HG03175 (cell line): ENCODE data around the gene SLC44A3.
"Not testable (repeated sequence)": the region's sequence is repeated elsewhere in the genome, so short reads cannot be mapped to it uniquely, and the experiment has no call there.

Source experiments
- ATAC-seq: cut with Tn5 transposase; IDR thresholded peaks from one replicate; pipeline ENCODE4 v1.9.1; 2021; ENCODE audit warnings: mild to moderate bottlenecking, moderate library complexity; ENCODE audit not compliant: unreplicated experiment

The SLC44A3 gene

DNA sequence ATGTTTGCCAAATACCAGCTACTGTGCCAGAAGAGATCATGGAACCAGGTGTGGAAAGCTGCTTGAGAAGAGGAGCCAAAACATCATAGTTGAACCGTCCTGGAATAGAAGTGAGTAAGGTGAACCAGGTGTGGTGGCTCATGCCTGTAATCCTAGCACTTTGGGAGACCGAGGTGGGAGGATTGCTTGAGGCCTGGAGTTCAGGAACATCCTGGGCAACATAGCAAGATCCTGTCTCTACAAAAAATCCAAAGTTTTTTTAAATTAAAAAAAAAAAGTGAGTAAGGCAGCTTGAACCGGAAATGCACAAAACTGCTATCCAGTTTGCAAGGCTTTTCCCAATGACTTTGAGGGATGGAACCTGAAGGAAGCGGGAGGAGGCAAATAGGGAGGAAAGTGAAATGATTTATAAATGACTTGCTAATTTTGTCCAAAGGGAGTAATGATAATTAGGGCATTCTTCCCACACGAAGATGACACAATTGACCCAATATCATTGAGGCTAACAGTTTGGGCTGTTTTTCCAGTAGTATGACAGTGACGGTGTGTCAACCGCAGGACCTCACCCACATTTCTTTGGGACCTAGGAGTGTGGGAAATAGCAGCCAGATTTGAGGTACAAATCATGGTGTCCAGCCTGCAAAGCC lies 108.3 kb downstream of the SLC44A3 start:
- no peak for ATAC-seq

DNA sequence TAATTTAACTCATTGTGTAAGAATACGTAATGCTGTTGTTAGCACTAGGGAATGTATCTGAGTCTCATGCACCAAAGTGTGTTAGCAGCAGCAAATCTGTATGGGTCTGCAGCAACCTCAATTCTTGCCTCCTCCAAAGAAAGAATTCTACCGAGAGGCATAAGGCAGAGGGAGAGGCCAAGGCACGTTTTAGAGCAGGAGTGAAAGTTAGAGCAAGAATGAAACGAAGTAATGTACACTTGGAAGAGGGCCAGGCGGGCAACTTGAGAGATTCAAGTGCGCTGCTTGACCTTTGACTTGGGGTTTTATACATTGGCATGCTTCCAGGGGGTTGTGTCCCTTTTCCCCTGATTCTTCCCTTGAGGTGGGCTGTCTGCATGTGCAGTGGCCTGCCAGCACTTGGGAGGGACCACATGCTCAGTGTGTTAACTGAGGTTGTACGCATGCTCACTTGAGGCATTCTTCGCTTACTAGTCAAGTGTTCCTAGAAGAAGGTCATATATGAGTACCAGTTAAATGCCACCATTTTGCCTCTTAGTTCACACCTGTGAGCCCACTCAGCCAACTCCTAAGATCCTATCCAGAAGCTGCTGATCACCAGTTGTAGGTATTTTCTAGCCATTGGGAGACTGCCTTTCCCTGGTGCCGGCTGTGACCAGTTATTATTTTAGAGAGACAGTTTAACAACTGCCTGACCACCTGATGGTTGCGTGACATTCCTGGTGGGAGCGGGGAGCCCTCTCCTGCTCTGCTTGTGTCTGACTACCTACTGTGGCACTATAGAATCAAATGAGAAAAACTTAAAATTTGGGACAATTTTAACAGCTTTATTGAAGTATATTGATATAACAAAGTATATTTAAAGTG lies 109.4 kb downstream of the SLC44A3 start:
- ATAC-seq, result no peak

DNA sequence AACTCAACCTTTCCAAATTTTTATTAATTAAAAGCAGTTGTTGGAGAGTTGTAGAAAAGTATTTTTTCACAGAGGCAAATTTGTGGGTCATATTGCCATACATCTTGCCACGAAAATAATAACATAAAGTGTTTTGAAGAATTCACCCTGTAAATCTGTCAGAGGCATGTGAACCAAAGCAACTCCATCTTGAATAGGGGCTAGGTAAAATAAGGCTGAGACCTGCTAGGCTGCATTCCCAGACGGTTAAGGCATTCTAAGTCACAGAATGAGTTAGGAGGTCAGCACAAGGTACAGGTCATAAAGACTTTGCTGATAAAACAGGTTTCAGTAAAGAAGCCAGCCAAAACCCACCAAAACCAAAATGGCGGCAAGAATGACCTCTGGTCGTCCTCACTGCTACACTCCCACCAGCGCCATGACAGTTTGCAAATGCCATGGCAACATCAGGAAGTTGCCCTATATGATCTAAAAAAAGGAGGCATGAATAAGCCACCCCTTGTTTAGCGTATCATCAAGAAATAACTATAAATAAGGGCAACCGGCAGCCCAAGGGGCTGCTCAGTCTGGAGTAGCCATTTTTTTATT lies 111.2 kb downstream of the SLC44A3 start:
- no peak for ATAC-seq

DNA sequence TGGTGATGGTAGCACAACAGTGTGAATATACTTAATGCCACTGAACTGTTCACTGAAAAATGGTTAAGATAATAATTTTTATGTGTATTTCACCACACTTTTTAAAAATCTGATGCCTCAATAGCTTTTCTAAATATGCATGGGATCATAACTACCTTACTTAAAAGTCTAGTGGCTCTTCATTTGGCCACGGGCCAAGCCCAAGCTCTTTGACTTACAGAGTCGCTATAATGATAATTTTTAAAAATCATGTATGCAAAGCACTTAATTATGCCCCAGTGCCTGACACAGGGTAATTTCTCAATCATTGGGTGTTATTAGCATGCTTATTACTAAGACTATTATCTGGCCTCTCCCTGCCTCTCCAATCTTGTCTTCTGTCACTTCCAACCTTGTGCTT lies 114.4 kb downstream of the SLC44A3 start:
- ATAC-seq, result no peak

DNA sequence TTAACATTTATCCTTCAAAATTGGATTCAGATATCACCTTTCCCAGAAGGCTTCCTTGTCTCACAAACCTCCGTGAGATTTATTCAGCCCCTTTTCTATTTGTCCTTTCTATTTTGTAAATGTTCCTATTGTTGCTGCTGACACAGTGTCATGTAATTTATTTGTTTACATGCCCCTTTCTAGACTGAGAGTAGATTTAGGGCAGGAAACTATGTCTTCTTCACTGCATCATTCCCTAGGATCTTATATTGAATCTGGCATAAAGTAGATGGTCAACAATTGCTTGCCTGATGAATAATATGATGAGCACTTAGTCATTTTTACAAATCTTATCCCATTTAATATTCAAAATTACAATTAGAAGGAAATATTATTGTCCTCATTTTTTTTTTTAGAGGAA lies 114.9 kb downstream of the SLC44A3 start:
- no peak for ATAC-seq

DNA sequence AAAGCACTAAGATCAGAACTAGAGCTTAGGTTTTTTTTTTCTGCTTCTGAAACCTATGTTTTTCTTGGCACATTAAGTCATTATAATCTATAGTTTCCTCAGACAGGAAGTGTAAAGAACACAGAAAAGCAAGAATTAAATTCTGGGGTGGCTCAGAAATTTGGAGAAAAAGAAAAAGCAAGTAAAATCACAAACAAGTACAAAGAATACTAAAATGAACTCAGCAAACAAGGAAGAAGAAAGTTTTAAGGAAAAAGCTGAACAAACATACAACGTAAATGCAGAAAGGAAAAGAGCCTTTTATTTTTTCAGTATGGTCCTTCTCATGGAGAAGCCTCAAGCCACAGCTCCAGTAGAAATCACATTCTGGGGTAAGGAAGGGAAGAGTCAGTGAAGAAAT lies 115.3 kb downstream of the SLC44A3 start:
- ATAC-seq, result no peak

DNA sequence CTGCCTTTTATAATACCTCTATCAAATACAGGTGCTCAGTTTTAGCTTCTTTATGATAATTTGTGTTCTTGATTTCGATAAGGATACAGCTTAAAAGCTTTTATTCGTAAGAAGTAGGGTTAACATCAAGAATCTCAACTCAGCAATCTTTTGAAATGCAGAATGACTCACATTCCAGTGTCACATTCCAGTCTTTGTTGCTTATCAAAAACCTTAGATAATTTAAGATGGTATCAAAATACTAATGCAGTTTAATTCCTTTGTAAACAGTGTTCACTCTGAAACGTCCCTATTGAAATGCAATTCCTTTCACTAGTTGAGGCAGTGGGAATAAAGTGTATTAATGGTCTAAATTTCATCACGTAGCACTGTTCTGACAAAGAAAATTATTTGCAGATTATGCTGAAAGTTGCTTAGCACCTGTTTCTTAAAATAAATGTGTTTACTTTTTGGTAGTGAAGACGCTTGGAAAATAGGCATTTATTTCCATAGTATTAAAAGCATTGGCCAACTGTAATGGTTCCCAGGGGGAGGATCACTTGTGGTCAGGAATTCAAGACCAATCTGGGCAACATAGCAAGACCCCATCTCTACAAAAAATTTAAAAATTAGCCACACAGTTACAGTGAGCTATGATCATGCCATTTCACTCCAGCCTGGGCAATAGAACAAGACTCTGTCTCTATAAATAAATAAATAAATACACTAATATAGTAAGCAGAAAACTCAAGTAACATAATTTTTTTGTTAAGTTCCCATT lies 116.9 kb downstream of the SLC44A3 start:
- no peak for ATAC-seq

DNA sequence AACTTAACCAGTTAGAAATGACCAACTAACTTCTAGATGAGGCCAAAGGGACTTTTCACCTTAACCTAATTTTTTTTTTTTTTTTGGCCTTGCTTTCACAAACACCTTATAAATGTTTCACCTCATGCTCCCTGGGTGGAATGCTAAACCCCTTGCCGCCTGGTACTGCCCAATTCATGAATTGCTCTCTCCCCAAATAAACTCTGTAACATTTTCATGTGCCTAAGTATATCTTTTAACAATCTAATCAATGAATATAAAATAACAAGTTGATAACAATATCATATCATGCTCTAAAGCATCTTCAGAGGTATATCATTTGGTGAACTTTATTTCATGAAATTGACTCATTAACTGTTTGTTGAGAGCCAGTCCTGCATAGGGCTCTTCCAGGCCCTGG lies 117.7 kb downstream of the SLC44A3 start:
- ATAC-seq, result no peak

DNA sequence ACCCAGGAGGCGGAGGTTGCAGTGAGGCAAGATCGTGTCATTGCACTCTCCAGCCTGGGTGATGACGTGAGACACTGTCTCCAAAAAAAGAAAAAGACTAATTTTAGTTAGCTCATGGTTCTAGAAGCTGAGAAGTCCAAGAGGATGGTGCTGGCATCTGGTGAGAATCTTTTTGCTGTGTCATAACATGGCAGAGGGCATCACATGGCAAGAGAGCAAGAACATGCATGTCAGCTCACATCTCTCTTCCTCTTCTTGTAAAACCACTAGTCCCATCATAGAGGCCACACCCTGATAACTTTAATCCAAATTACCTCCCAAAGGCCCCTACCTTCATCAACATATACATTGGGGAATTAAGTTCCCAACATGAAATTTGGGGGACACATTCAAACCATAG lies 120.6 kb downstream of the SLC44A3 start:
- no peak for ATAC-seq

DNA sequence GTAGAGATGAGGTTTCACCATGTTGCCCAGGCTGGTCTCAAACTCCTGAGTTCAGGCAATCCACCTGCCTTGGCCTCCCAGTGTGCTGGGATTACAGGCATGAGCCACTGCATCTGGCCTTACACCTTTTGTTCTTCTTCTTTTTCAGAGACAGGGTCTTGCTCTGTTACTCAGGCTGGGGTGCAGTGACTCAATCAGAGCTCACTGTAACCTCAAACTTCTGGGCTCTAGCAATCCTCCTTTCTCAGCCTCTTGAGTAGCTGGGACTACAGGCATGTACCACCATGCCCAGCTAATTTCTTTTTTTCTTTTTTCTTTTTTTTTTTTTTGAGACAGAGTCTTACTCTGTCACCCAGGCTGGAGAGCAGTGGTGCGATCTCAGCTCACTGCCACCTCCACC lies 121.3 kb downstream of the SLC44A3 start:
- not testable (repeated sequence) for ATAC-seq

DNA sequence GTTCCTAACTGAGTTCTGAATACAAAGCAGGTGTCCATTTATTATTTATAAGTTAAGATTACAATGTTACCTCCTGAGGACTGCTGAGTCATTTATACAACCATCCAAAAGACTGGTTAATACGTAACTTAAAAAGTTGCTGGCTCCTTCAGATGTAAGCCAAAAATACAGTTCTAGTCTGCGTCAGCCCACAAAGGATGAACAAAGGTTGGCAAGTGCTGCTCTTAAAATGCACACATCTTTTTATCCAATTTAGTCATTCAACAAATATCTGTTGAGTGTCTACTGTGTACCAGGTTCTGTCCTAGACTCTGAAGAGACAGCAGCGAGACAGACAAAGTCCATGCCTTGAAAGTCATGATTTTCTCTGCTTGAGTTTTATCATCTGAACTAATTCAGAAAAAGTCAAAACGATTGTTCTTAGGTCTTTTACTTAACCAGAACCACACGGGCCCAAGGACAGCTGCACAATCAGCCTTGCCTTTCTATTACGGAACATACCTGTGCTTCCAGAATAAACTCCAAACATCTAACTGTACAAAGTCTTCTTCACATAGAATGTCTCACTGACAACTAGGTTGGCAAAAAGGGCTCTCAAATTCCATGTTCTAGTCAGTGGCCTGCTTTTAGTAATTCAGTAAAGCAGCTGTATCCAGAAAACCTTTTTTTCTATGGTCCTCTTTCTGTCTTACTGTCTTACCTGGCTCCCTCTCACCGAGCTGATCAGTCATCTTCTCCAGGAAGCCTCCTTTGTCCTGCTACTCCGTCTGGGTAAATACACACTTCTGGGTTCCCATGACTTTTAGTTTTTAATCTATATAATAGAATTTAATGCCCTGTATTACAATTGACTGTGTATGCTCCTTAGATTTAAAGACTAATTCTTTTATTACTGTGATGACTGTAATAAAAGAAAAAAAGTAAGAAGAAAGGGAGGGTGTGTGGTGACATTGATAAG lies 122.3 kb downstream of the SLC44A3 start:
- ATAC-seq, result no peak
